Body of pancreas (tissue), 4 donors: ENCODE results near the gene NINL. TPM values are rescaled to one million over a fixed set of nuclear protein-coding genes. Genes with fewer than 3 reads are reported as not detected.

Experiments used
- ATAC-seq: fragments of 150-250 bp; one replicate; pipeline ENCODE4 v1.9.1; 2016
- DNase-seq, 4 donors: peaks; one replicate each; pipeline ENCODE4 v3.0.0-alpha.2; 2019
- H3K27ac ChIP-seq, 4 donors: fragments of 200-600 bp; sonication (generic); 1 replicate in 3 of 4; 2 replicates in 1 of 4; pipeline versions ENCODE4 v1.5.1 to v1.6.1; 2016 to 2019; ENCODE audit warnings: mild to moderate bottlenecking in 1 of 4, mixed read lengths in 1 of 4, moderate library complexity in 1 of 4
- H3K27me3 ChIP-seq, 2 donors: fragments of 200-600 bp; sonication (generic); one replicate each; pipeline ENCODE4 v1.6.0; 2016; ENCODE audit warnings: mild to moderate bottlenecking in 1 of 2
- H3K36me3 ChIP-seq, 2 donors: fragments of 200-600 bp; sonication (generic); replicated peaks in 1 of 2; 2 replicates each; pipeline ENCODE4 v1.5.1; 2016; ENCODE audit warnings: low read depth in 2 of 2; ENCODE audit not compliant: insufficient read depth in 1 of 2
- H3K4me1 ChIP-seq: fragments of 200-600 bp; sonication (generic); one replicate; pipeline ENCODE4 v1.6.0; 2016
- H3K4me3 ChIP-seq, 2 donors: fragments of 200-600 bp; sonication (generic); 1 replicate in 1 of 2; 2 replicates in 1 of 2; pipeline ENCODE4 v1.5.1; 2016 to 2019
- H3K9me3 ChIP-seq, 3 donors: fragments of 200-600 bp; sonication (generic); 1 replicate in 2 of 3; 2 replicates in 1 of 3; pipeline ENCODE4 v1.5.1; 2016
- CTCF ChIP-seq, 7 experiments: fragments of 450-650 bp in 4 of 7; fragments of 200-600 bp in 3 of 7; sonication (generic) in 3 of 7; IDR thresholded peaks; one replicate each; pipeline ENCODE4 v1.5.1; 2016 to 2019; ENCODE audit warnings: antibody characterized with exemption in 7 of 7
- POLR2A ChIP-seq, 3 donors: fragments of 450-650 bp; IDR thresholded peaks; one replicate each; pipeline ENCODE4 v1.6.1; 2016; ENCODE audit warnings: antibody characterized with exemption in 3 of 3, mild to moderate bottlenecking in 2 of 3
- WGBS, 2 donors: methylation state at CpG; one replicate each; pipeline ENCODE4 v1.1.5; 2017; 5-methylcytosine and 5-hydroxymethylcytosine counted together
- intact Hi-C: fragments of 100-400 bp; cut with DNase I; formaldehyde crosslinking; loops from one replicate; pipeline ENCODE4 v1.15.1; 2023
- total RNA-seq, 2 donors: library from RNA; depleted of rRNA; stranded (reverse); fragments of >200 nt; gene quantifications; one replicate each; pipeline ENCODE4 v1.1.0, GENCODE V29; 2016

The NINL gene
- total RNA-seq, 2 donors from 2014 or later = 6.7 to 34.9 TPM

GRCh38 chr20:25494506-25495188, 90.7 kb downstream of the NINL start:
- no peak for DNase-seq
- Histone ChIP-seq H3K27me3 (no peaks in the 10 kb centered on the region), H3K4me1 (no peaks in the 10 kb centered on the region), H3K4me3 (no peak overlapping the region), H3K36me3 (no peaks in the 10 kb centered on the region), H3K27ac (no peak overlapping the region), H3K9me3 (no peaks in the 10 kb centered on the region)
- no peak for TF ChIP-seq CTCF (IDR thresholded peaks at IDR 0.05)
- TF ChIP-seq POLR2A (IDR thresholded peaks at IDR 0.05) = no peak
- intact Hi-C loops = no loop called here
- WGBS, 2 donors = 86 to 93% methylated on average over 3 to 17 of the region's 17 CpGs
- ATAC-seq = no peak

GRCh38 chr20:25493748-25494505, 91.4 kb downstream of the NINL start:
- H3K27ac ChIP-seq = no peak overlapping the region
- TF ChIP-seq CTCF (IDR thresholded peaks at IDR 0.05) = no peak
- TF ChIP-seq POLR2A (IDR thresholded peaks at IDR 0.05) = no peak
- no peak overlapping the region for H3K4me3 ChIP-seq
- H3K36me3 ChIP-seq = no peaks in the 10 kb centered on the region
- H3K9me3 ChIP-seq = no peaks in the 10 kb centered on the region
- intact Hi-C loops = no loop called here
- H3K27me3 ChIP-seq = no peaks in the 10 kb centered on the region
- WGBS, 2 donors = 85 to 97% methylated on average over 7 to 9 of the region's 10 CpGs
- DNase-seq (no peak), ATAC-seq (no peak)
- no peaks in the 10 kb centered on the region for H3K4me1 ChIP-seq

GRCh38 chr20:25493137-25493536, 92.2 kb downstream of the NINL start:
- H3K36me3 ChIP-seq = no peaks in the 10 kb centered on the region
- DNase-seq = no peak
- intact Hi-C loops = no loop called here
- ATAC-seq = no peak
- no peaks in the 10 kb centered on the region for H3K9me3 ChIP-seq
- no peaks in the 10 kb centered on the region for H3K4me1 ChIP-seq
- H3K4me3 ChIP-seq = no peak overlapping the region
- H3K27ac ChIP-seq = no peak overlapping the region
- 87 to 92% methylated on average over 10 of the region's 10 CpGs for WGBS, 2 donors
- no peaks in the 10 kb centered on the region for H3K27me3 ChIP-seq
- TF ChIP-seq CTCF (IDR thresholded peaks at IDR 0.05) (no peak), POLR2A (IDR thresholded peaks at IDR 0.05) (no peak)

- H3K9me3 ChIP-seq = no peaks in the 10 kb centered on the region
- H3K4me1 ChIP-seq = no peaks in the 10 kb centered on the region
- TF ChIP-seq POLR2A (IDR thresholded peaks at IDR 0.05) = no peak
- no peak for TF ChIP-seq CTCF (IDR thresholded peaks at IDR 0.05)
- no peaks in the 10 kb centered on the region for H3K36me3 ChIP-seq
- no peaks in the 10 kb centered on the region for H3K27me3 ChIP-seq
- no peak overlapping the region for H3K4me3 ChIP-seq
- H3K27ac ChIP-seq = no peak overlapping the region
- no peak for DNase-seq
- WGBS, 2 donors = 83 to 90% methylated on average over 10 to 12 of the region's 12 CpGs
- no peak for ATAC-seq
- intact Hi-C loops = no loop called here
Measured at GRCh38 chr20:25491446-25492038, 93.8 kb downstream of the NINL start.
